ENCODE data around the gene FIGN. TPM values are rescaled to one million over a fixed set of nuclear protein-coding genes. Genes with fewer than 3 reads are reported as not detected.

Gene FIGN
- total and polyA plus RNA-seq, 9 of the 15 experiments (the other 6 are each of a cell fraction or from before 2014, with no cell fraction given): 0.02 TPM; not detected in 8

GRCh38 chr2:163664610-163665009, 71.2 kb downstream of the FIGN start:
- intact Hi-C loops (cut with micrococcal nuclease): no loop called here
- POLR2A ChIA-PET: no interaction called here
- Histone ChIP-seq H3K9me3 (replicated peaks; ENCODE audit: control insufficient read depth, insufficient read depth, low read depth, low read length) (0 out of 2 replicates have a peak, but pooled peaks cover 2% of the 10 kb centered on the region), H3K9me1 (ENCODE audit: control insufficient read depth, insufficient read depth, low read length) (no peaks in the 10 kb centered on the region), H3K36me3 (ENCODE audit: control insufficient read depth, insufficient read depth, low read length) (no peaks in the 10 kb centered on the region), H3K4me3 (no peak overlapping the region), H2AFZ (ENCODE audit: low read depth, low read length) (no peak overlapping the region), H3K27me3 (ENCODE audit: control insufficient read depth in 2 of 2, insufficient read depth in 2 of 2, low read length in 2 of 2) (no peaks in the 10 kb centered on the region), H3K9ac (ENCODE audit: insufficient read depth in 1 of 2, low read depth in 2 of 2, low read length in 2 of 2) (no peak overlapping the region), H3K27ac (ENCODE audit: extremely low read depth, low read depth, low read length) (no peak overlapping the region), H4K20me1 (replicated peaks; ENCODE audit: control insufficient read depth, insufficient read depth, low read length) (no peaks in the 10 kb centered on the region), H3K4me1 (replicated peaks in 1 of 2; ENCODE audit: control insufficient read depth in 2 of 2, insufficient read depth in 2 of 2, low read length in 2 of 2) (no peaks in the 10 kb centered on the region), H3K4me2 (ENCODE audit: insufficient read depth, low read length) (no peak overlapping the region), H3K79me2 (ENCODE audit: control insufficient read depth, insufficient read depth, low read length) (no peaks in the 10 kb centered on the region)
- ATAC-seq (no peak), DNase-seq (ENCODE audit: extremely low read depth in 1 of 4, low spot score in 3 of 4) (no peak), FAIRE-seq (no peak)
- CTCF ChIA-PET (ENCODE audit: low intra/inter-chr PET ratio): no interaction called here
- in situ Hi-C loops (cut with MboI): no loop called here
- WGBS (ENCODE audit: insufficient coverage, low coverage, missing lambda C conversion rate): 0% methylated on average over 5 of the region's 5 CpGs
- no TSS peak for BruUV-seq (replicated peaks)
- TF ChIP-seq C11orf30 (IDR thresholded peaks at IDR 0.05; ENCODE audit: low read depth) (no peak), ZNF444 (CRISPR knock-in tag; IDR thresholded peaks at IDR 0.05) (no peak), SETDB1 (IDR thresholded peaks at IDR 0.05; ENCODE audit: low read length) (no peak), MLLT1 (IDR thresholded peaks at IDR 0.05) (no peak), ZNF639 (CRISPR knock-in tag; conservative IDR thresholded peaks at IDR 0.05 in 1 of 2, IDR thresholded peaks at IDR 0.05 in 1 of 2) (no peak), E2F3 (CRISPR knock-in tag; IDR thresholded peaks at IDR 0.05) (no peak), LEF1 (IDR thresholded peaks at IDR 0.05) (no peak), STAT6 (CRISPR knock-in tag; IDR thresholded peaks at IDR 0.05) (no peak), NFIX (CRISPR knock-in tag; IDR thresholded peaks at IDR 0.05; ENCODE audit: low read depth) (no peak), CBFB (CRISPR knock-in tag; IDR thresholded peaks at IDR 0.05) (no peak), DEAF1 (CRISPR knock-in tag; IDR thresholded peaks at IDR 0.05) (no peak), ZFP1 (CRISPR knock-in tag; IDR thresholded peaks at IDR 0.05) (no peak), SP1 (CRISPR knock-in tag; IDR thresholded peaks at IDR 0.05) (no peak), BRD9 (IDR thresholded peaks at IDR 0.05; ENCODE audit: low read depth, partially characterized antibody) (no peak), THRB (CRISPR knock-in tag; conservative IDR thresholded peaks at IDR 0.05) (no peak), SMARCC2 (IDR thresholded peaks at IDR 0.05; ENCODE audit: low read depth) (no peak)

Data from K562 (cell line).